Cerebellar nuclear complex (tissue), 1 donor: Measurements from ENCODE around the gene KCND3.
A peak's percentile ranks its signal among the peaks of the same experiment; 100 is the strongest.
"Not testable (repeated sequence)": the region's sequence is repeated elsewhere in the genome, so short reads cannot be mapped to it uniquely, and the experiment has no call there.

Source experiments
- DNase-seq, 2 experiments: peaks; one replicate each; lab custom pipeline; 2025; lab: John Stamatoyannopoulos, UW

The KCND3 gene

GRCh38 chr1:111743679-111744101 is 245.8 kb downstream of the KCND3 start:
- DNase-seq = no peak

- no peak for DNase-seq
These were observed 246.4 kb downstream of the KCND3 start for GRCh38 chr1:111742938-111743549.

- DNase-seq = not testable (repeated sequence)
These were observed 247.2 kb downstream of the KCND3 start for GRCh38 chr1:111742292-111742691.

GRCh38 chr1:111739925-111740765 is 249.3 kb downstream of the KCND3 start:
- DNase-seq = peak in 1 of 2 experiments; percentile 41

GRCh38 chr1:111739194-111739924 is 250.1 kb downstream of the KCND3 start, which contains the start of gene INKA2:
INKA2 (minus strand) TSS chr1:111739395; CDS start chr1:111739242, 153 bp downstream.
- peak; percentile 42 to 80 for DNase-seq

- no peak for DNase-seq
These were observed 250.9 kb downstream of the KCND3 start for GRCh38 chr1:111738436-111739193.

- DNase-seq = no peak
These were observed 251.4 kb downstream of the KCND3 start for GRCh38 chr1:111738133-111738435.

- DNase-seq = no peak
These were observed 252.0 kb downstream of the KCND3 start for GRCh38 chr1:111737216-111738132.

- no peak for DNase-seq
These were observed 252.8 kb downstream of the KCND3 start for GRCh38 chr1:111736548-111737215.

GRCh38 chr1:111735858-111736544 is 253.5 kb downstream of the KCND3 start:
- no peak for DNase-seq

- no peak for DNase-seq
These were observed 254.1 kb downstream of the KCND3 start for GRCh38 chr1:111735321-111735720.

- no peak for DNase-seq
These were observed 254.6 kb downstream of the KCND3 start for GRCh38 chr1:111734856-111735255.

- no peak for DNase-seq
These were observed 255.0 kb downstream of the KCND3 start for GRCh38 chr1:111734426-111734825.

- DNase-seq = no peak
These were observed 255.5 kb downstream of the KCND3 start for GRCh38 chr1:111733992-111734341.

GRCh38 chr1:111733183-111733991 is 256.1 kb downstream of the KCND3 start:
- DNase-seq = no peak

GRCh38 chr1:111732718-111733117 is 256.8 kb downstream of the KCND3 start:
- no peak for DNase-seq

GRCh38 chr1:111731956-111732355 is 257.5 kb downstream of the KCND3 start:
- DNase-seq = no peak

GRCh38 chr1:111730706-111731105 is 258.8 kb downstream of the KCND3 start:
- DNase-seq = no peak
